ENCODE results near the gene NPAS2.
A peak's percentile ranks its signal among the peaks of the same experiment; 100 is the strongest.

The NPAS2 gene

GRCh38 chr2:100821255-100821910 lies 1.4 kb downstream of the NPAS2 start:
- Histone ChIP-seq H3K4me3 (ENCODE audit: low read length in 2 of 2) (peak overlapping the region; percentile 80 to 82), H3K36me3 (ENCODE audit: control insufficient read depth in 2 of 2, insufficient read depth in 2 of 2, low read length in 2 of 2) (no peaks in the 10 kb centered on the region), H3K27me3 (ENCODE audit: control insufficient read depth in 1 of 2, insufficient read depth in 2 of 2, low read length in 2 of 2) (no peaks in the 10 kb centered on the region), H3K9ac (ENCODE audit: low read length in 2 of 2) (peak overlapping the region in 1 of 2 donors; percentile 77), H3K27ac (ENCODE audit: low read length) (no peak overlapping the region), H3K4me1 (ENCODE audit: control insufficient read depth, insufficient read depth, low read length) (peaks cover 33% of the 10 kb centered on the region), H3K9me3 (ENCODE audit: control insufficient read depth in 2 of 2, low read length in 2 of 2) (no peaks in the 10 kb centered on the region)

- H3K4me1 ChIP-seq (ENCODE audit: control insufficient read depth, insufficient read depth, low read length), result peaks cover 33% of the 10 kb centered on the region
- no peak overlapping the region for H3K4me3 ChIP-seq (ENCODE audit: low read length in 2 of 2)
- no peaks in the 10 kb centered on the region for H3K9me3 ChIP-seq (ENCODE audit: control insufficient read depth in 2 of 2, low read length in 2 of 2)
- no peak overlapping the region for H3K9ac ChIP-seq (ENCODE audit: low read length in 2 of 2)
- H3K27me3 ChIP-seq (ENCODE audit: control insufficient read depth in 1 of 2, insufficient read depth in 2 of 2, low read length in 2 of 2), result no peaks in the 10 kb centered on the region
- no peaks in the 10 kb centered on the region for H3K36me3 ChIP-seq (ENCODE audit: control insufficient read depth in 2 of 2, insufficient read depth in 2 of 2, low read length in 2 of 2)
- H3K27ac ChIP-seq (ENCODE audit: low read length), result no peak overlapping the region
Observed at GRCh38 chr2:100821911-100822265, 1.9 kb downstream of the NPAS2 start.

GRCh38 chr2:100822587-100823248 lies 2.8 kb downstream of the NPAS2 start:
- Histone ChIP-seq H3K36me3 (ENCODE audit: control insufficient read depth in 2 of 2, insufficient read depth in 2 of 2, low read length in 2 of 2) (no peaks in the 10 kb centered on the region), H3K4me3 (ENCODE audit: low read length in 2 of 2) (no peak overlapping the region), H3K27me3 (ENCODE audit: control insufficient read depth in 1 of 2, insufficient read depth in 2 of 2, low read length in 2 of 2) (no peaks in the 10 kb centered on the region), H3K4me1 (ENCODE audit: control insufficient read depth, insufficient read depth, low read length) (peaks cover 33% of the 10 kb centered on the region), H3K9me3 (ENCODE audit: control insufficient read depth in 2 of 2, low read length in 2 of 2) (no peaks in the 10 kb centered on the region), H3K9ac (ENCODE audit: low read length in 2 of 2) (no peak overlapping the region), H3K27ac (ENCODE audit: low read length) (no peak overlapping the region)

GRCh38 chr2:100823665-100824438 lies 3.9 kb downstream of the NPAS2 start:
- peaks cover 26% of the 10 kb centered on the region for H3K4me1 ChIP-seq (ENCODE audit: control insufficient read depth, insufficient read depth, low read length)

GRCh38 chr2:100824842-100825241 lies 4.9 kb downstream of the NPAS2 start:
- no peak overlapping the region for H3K4me3 ChIP-seq (ENCODE audit: low read length in 2 of 2)
- no peak overlapping the region for H3K27ac ChIP-seq (ENCODE audit: low read length)
- no peak overlapping the region for H3K9ac ChIP-seq (ENCODE audit: low read length in 2 of 2)
- H3K36me3 ChIP-seq (ENCODE audit: control insufficient read depth in 2 of 2, insufficient read depth in 2 of 2, low read length in 2 of 2), result no peaks in the 10 kb centered on the region
- no peaks in the 10 kb centered on the region for H3K9me3 ChIP-seq (ENCODE audit: control insufficient read depth in 2 of 2, low read length in 2 of 2)
- H3K27me3 ChIP-seq (ENCODE audit: control insufficient read depth in 1 of 2, insufficient read depth in 2 of 2, low read length in 2 of 2), result no peaks in the 10 kb centered on the region
- peaks cover 24% of the 10 kb centered on the region for H3K4me1 ChIP-seq (ENCODE audit: control insufficient read depth, insufficient read depth, low read length)

More at GRCh38 chr2:100823665-100824438, 3.9 kb downstream of the NPAS2 start:
- no peak overlapping the region for H3K9ac ChIP-seq (ENCODE audit: low read length in 2 of 2)
- no peaks in the 10 kb centered on the region for H3K9me3 ChIP-seq (ENCODE audit: control insufficient read depth in 2 of 2, low read length in 2 of 2)
- no peaks in the 10 kb centered on the region for H3K27me3 ChIP-seq (ENCODE audit: control insufficient read depth in 1 of 2, insufficient read depth in 2 of 2, low read length in 2 of 2)
- H3K4me3 ChIP-seq (ENCODE audit: low read length in 2 of 2), result no peak overlapping the region
- no peaks in the 10 kb centered on the region for H3K36me3 ChIP-seq (ENCODE audit: control insufficient read depth in 2 of 2, insufficient read depth in 2 of 2, low read length in 2 of 2)
- no peak overlapping the region for H3K27ac ChIP-seq (ENCODE audit: low read length)

DNA sequence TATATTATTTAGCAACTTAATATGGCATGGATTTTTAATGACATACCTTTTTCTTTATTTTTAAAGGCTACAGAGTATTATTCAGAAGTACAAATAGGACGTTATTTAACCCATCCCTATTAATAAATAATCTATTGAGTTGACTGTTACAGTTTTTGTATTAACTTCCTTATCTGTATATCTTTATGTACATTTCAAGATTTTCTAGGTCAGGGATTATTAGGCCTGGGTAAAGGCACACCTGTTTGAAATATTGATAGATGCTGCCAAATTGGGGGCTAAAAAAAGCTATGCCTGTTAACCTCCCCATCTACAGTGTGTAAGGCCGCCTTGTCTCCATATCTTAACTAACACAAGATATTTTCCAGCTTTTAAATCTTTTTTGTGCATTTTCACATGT lies 6.6 kb downstream of the NPAS2 start:
- H3K9ac ChIP-seq (ENCODE audit: low read length in 2 of 2), result no peak overlapping the region
- H3K4me1 ChIP-seq (ENCODE audit: control insufficient read depth, insufficient read depth, low read length), result peaks cover 15% of the 10 kb centered on the region

GRCh38 chr2:100831158-100831750 lies 11.3 kb downstream of the NPAS2 start:
- H3K9ac ChIP-seq (ENCODE audit: low read length in 2 of 2), result no peak overlapping the region
- no peak overlapping the region for H3K27ac ChIP-seq (ENCODE audit: low read length)
- H3K9me3 ChIP-seq (ENCODE audit: control insufficient read depth in 2 of 2, low read length in 2 of 2), result no peaks in the 10 kb centered on the region
- no peaks in the 10 kb centered on the region for H3K27me3 ChIP-seq (ENCODE audit: control insufficient read depth in 1 of 2, insufficient read depth in 2 of 2, low read length in 2 of 2)
- no peaks in the 10 kb centered on the region for H3K36me3 ChIP-seq (ENCODE audit: control insufficient read depth in 2 of 2, insufficient read depth in 2 of 2, low read length in 2 of 2)
- no peak overlapping the region for H3K4me3 ChIP-seq (ENCODE audit: low read length in 2 of 2)
- peaks cover 25% of the 10 kb centered on the region for H3K4me1 ChIP-seq (ENCODE audit: control insufficient read depth, insufficient read depth, low read length)

More for the DNA sequence above, 6.6 kb downstream of the NPAS2 start:
- Histone ChIP-seq H3K36me3 (ENCODE audit: control insufficient read depth in 2 of 2, insufficient read depth in 2 of 2, low read length in 2 of 2) (no peaks in the 10 kb centered on the region), H3K27me3 (ENCODE audit: control insufficient read depth in 1 of 2, insufficient read depth in 2 of 2, low read length in 2 of 2) (no peaks in the 10 kb centered on the region), H3K9me3 (ENCODE audit: control insufficient read depth in 2 of 2, low read length in 2 of 2) (no peaks in the 10 kb centered on the region), H3K4me3 (ENCODE audit: low read length in 2 of 2) (no peak overlapping the region), H3K27ac (ENCODE audit: low read length) (no peak overlapping the region)

DNA sequence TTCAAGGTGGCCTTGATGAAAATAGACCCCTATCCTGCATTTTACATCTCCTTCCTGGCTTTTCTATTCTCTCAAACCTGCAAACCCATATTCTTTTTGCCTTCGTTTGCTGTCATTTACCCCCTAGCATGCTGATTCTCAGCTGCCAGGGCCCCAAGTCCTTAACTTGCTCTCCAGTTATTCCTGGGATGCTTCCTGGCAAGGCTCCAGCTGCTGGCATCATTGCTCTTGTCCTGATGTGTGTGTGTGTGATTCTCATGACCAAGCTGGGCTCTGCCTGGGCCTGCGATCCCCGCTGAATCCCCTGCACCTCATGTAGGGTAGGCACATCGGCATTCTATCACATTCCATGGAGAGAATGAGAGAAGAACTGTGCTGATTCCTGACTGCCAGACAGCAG lies 11.9 kb downstream of the NPAS2 start:
- Histone ChIP-seq H3K4me3 (ENCODE audit: low read length in 2 of 2) (no peak overlapping the region), H3K4me1 (ENCODE audit: control insufficient read depth, insufficient read depth, low read length) (peaks cover 25% of the 10 kb centered on the region), H3K9ac (ENCODE audit: low read length in 2 of 2) (no peak overlapping the region), H3K27ac (ENCODE audit: low read length) (no peak overlapping the region), H3K36me3 (ENCODE audit: control insufficient read depth in 2 of 2, insufficient read depth in 2 of 2, low read length in 2 of 2) (no peaks in the 10 kb centered on the region), H3K27me3 (ENCODE audit: control insufficient read depth in 1 of 2, insufficient read depth in 2 of 2, low read length in 2 of 2) (no peaks in the 10 kb centered on the region), H3K9me3 (ENCODE audit: control insufficient read depth in 2 of 2, low read length in 2 of 2) (no peaks in the 10 kb centered on the region)

DNA sequence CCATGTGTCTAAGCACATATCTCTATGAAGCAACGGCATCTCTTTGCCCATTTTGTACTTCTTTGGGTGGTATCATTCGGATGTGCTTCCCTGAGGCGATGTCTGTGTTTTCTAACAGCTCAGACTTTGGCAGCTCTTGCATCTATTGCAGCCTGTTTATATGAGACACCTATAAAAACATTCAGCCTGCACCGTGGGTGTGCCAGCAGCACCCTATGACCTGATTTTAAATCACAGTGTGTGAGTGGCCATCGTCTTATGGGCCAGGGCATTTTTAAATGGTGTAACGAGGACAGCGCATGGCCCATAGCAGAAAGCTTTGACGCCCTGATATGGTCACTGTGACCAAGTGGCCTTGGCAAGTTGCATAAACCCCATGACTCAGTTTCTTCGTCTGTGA lies 12.9 kb downstream of the NPAS2 start:
- Histone ChIP-seq H3K4me3 (ENCODE audit: low read length in 2 of 2) (no peak overlapping the region), H3K27me3 (ENCODE audit: control insufficient read depth in 1 of 2, insufficient read depth in 2 of 2, low read length in 2 of 2) (no peaks in the 10 kb centered on the region), H3K36me3 (ENCODE audit: control insufficient read depth in 2 of 2, insufficient read depth in 2 of 2, low read length in 2 of 2) (no peaks in the 10 kb centered on the region), H3K4me1 (ENCODE audit: control insufficient read depth, insufficient read depth, low read length) (peaks cover 25% of the 10 kb centered on the region), H3K9me3 (ENCODE audit: control insufficient read depth in 2 of 2, low read length in 2 of 2) (no peaks in the 10 kb centered on the region), H3K9ac (ENCODE audit: low read length in 2 of 2) (no peak overlapping the region), H3K27ac (ENCODE audit: low read length) (peak overlapping the region; percentile 55)

DNA sequence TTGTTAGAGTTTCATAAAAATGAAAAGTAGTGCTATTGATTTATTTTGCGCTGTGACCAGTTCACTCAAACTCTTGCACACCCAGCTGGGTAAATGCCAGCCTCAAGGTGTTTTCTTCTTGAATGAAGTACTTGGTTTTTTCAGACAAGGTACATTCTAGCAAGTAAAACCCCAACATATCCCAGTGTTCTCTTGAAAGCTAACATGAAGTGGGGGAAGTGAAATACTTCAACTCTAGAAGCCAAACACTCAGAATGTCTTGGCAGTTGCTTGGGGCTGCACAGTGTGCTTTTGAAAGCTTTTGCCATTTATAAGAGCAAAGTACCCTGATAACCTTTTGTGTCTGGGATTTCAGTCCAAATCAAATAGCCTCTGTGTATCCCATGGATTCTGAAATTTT lies 13.4 kb downstream of the NPAS2 start:
- Histone ChIP-seq H3K36me3 (ENCODE audit: control insufficient read depth in 2 of 2, insufficient read depth in 2 of 2, low read length in 2 of 2) (no peaks in the 10 kb centered on the region), H3K9ac (ENCODE audit: low read length in 2 of 2) (no peak overlapping the region), H3K9me3 (ENCODE audit: control insufficient read depth in 2 of 2, low read length in 2 of 2) (no peaks in the 10 kb centered on the region), H3K27ac (ENCODE audit: low read length) (peak overlapping the region; percentile 55), H3K4me1 (ENCODE audit: control insufficient read depth, insufficient read depth, low read length) (peaks cover 25% of the 10 kb centered on the region), H3K27me3 (ENCODE audit: control insufficient read depth in 1 of 2, insufficient read depth in 2 of 2, low read length in 2 of 2) (no peaks in the 10 kb centered on the region), H3K4me3 (ENCODE audit: low read length in 2 of 2) (no peak overlapping the region)
